Ovary (tissue), 3 donors: ENCODE data around the gene INPP5E.

Experiments
- EP300 ChIP-seq: sonication (generic); formaldehyde crosslinking; IDR thresholded peaks from one replicate; pipeline ENCODE4 v1.6.1; 2017; ENCODE audit warnings: antibody characterized with exemption
- POLR2A ChIP-seq: fragments of 450-650 bp; IDR thresholded peaks from one replicate; pipeline ENCODE4 v1.6.1; 2017; ENCODE audit warnings: antibody characterized with exemption, mild to moderate bottlenecking, moderate library complexity
- TF ChIP-seq, protein P1 (sequence below), 3 donors: fragments of 450-650 bp in 2 of 3; fragments of 200-600 bp in 1 of 3; IDR thresholded peaks; one replicate each; pipeline versions ENCODE4 v1.5.1 to v1.8.0; 2016 to 2022; ENCODE audit warnings: antibody characterized with exemption in 3 of 3, mild to moderate bottlenecking in 1 of 3
- donor health status: DM: no; HTN: no; CAD: no.

DNA sequence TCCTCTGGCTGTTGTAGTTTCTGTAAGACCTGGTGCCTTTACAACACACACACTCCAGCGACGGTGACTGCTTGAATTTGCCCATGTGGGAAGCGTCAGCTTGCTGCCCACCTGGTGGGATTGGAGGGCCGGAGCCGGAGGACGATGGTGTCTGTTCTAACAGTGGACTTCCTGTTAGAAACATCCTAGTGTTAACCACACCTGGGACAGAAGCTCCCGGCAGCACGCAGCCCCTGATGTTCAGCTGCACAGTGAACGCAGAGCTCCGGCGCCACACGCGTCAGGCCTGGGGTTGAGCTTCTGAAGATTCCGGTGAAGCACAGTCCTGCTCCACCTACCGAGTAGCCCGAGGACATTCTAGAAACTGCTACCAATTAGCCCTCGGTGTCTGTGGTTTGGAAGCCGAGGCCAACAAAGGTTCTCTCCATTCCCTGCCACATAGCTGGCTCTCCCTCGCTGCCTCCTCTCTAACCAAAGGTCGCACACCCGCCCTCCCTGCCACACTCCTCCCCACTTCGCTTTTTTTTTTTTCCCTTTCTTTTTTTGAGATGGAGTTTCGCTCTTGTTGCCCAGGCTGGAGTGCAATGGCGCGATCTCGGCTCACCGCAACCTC, 14.8 kb downstream of the INPP5E start:
- TF ChIP-seq, protein P1, sequence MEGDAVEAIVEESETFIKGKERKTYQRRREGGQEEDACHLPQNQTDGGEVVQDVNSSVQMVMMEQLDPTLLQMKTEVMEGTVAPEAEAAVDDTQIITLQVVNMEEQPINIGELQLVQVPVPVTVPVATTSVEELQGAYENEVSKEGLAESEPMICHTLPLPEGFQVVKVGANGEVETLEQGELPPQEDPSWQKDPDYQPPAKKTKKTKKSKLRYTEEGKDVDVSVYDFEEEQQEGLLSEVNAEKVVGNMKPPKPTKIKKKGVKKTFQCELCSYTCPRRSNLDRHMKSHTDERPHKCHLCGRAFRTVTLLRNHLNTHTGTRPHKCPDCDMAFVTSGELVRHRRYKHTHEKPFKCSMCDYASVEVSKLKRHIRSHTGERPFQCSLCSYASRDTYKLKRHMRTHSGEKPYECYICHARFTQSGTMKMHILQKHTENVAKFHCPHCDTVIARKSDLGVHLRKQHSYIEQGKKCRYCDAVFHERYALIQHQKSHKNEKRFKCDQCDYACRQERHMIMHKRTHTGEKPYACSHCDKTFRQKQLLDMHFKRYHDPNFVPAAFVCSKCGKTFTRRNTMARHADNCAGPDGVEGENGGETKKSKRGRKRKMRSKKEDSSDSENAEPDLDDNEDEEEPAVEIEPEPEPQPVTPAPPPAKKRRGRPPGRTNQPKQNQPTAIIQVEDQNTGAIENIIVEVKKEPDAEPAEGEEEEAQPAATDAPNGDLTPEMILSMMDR (IDR thresholded peaks at IDR 0.05): no peak
- TF ChIP-seq POLR2A (no peak), EP300 (no peak)
